ENCODE measurements around the gene TENM3. TPM values are rescaled to one million over a fixed set of nuclear protein-coding genes. Genes with fewer than 3 reads are reported as not detected.

The TENM3 gene
- polyA plus RNA-seq, 1 experiment: 54.9 TPM

DNA sequence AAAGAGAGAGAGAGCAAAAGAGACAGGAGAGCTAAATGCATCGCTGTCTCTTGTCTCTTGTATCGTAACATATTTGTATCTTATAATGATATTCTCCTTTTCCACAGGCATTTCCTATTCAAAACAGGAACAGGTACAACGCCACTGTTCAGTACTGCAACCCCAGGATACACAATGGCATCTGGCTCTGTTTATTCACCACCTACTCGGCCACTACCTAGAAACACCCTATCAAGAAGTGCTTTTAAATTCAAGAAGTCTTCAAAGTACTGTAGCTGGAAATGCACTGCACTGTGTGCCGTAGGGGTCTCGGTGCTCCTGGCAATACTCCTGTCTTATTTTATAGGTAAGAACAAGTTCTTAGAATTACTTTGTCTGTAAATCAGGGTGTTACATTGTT, 385.3 kb downstream of the TENM3 start:
- Histone ChIP-seq H3K4me3 (ENCODE audit: low read depth, low read length) (no peak overlapping the region), H3K27ac (ENCODE audit: low read depth, low read length) (no peak overlapping the region), H3K9me3 (ENCODE audit: control insufficient read depth, insufficient read depth, low read length) (no peaks in the 10 kb centered on the region), H3K27me3 (ENCODE audit: control insufficient read depth, insufficient read depth, low read length) (no peaks in the 10 kb centered on the region)
- ChIA-PET POLR2A (no interaction called here), CTCF (no interaction called here)
- TF ChIP-seq, protein P1, sequence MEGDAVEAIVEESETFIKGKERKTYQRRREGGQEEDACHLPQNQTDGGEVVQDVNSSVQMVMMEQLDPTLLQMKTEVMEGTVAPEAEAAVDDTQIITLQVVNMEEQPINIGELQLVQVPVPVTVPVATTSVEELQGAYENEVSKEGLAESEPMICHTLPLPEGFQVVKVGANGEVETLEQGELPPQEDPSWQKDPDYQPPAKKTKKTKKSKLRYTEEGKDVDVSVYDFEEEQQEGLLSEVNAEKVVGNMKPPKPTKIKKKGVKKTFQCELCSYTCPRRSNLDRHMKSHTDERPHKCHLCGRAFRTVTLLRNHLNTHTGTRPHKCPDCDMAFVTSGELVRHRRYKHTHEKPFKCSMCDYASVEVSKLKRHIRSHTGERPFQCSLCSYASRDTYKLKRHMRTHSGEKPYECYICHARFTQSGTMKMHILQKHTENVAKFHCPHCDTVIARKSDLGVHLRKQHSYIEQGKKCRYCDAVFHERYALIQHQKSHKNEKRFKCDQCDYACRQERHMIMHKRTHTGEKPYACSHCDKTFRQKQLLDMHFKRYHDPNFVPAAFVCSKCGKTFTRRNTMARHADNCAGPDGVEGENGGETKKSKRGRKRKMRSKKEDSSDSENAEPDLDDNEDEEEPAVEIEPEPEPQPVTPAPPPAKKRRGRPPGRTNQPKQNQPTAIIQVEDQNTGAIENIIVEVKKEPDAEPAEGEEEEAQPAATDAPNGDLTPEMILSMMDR (IDR thresholded peaks at IDR 0.05; ENCODE audit: low read depth, low read length): no peak
- DNase-seq (ENCODE audit: low read depth, low spot score): no peak

GRCh38 chr4:182629096-182629495, 385.9 kb downstream of the TENM3 start:
- CTCF ChIA-PET: no interaction called here
- DNase-seq (ENCODE audit: low read depth, low spot score): no peak
- POLR2A ChIA-PET: no interaction called here
- Histone ChIP-seq H3K9me3 (ENCODE audit: control insufficient read depth, insufficient read depth, low read length) (no peaks in the 10 kb centered on the region), H3K4me3 (ENCODE audit: low read depth, low read length) (no peak overlapping the region), H3K27ac (ENCODE audit: low read depth, low read length) (no peak overlapping the region), H3K27me3 (ENCODE audit: control insufficient read depth, insufficient read depth, low read length) (no peaks in the 10 kb centered on the region)
- TF ChIP-seq, protein P1 (IDR thresholded peaks at IDR 0.05; ENCODE audit: low read depth, low read length): no peak

DNA sequence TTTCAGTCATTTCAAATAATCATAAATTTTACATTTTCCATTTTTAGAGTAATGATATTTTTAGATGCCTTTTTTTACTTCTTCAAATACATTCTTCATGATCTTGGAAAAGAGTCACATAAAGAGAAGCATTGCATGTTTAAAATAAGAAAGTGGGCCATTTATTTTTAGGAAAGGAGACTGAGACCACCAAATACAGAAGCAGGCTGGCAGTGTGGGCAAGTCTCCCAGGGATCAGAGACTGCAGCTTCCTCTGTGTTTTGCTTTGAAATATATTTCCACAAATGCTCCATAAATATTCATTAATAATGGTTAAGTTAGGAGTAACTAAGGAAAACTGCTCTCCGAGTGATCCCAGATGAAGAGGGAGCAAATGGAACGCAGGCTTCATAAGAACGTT, 397.3 kb downstream of the TENM3 start:
- Histone ChIP-seq H3K4me3 (ENCODE audit: low read depth, low read length) (no peak overlapping the region), H3K9me3 (ENCODE audit: control insufficient read depth, insufficient read depth, low read length) (peaks cover 2% of the 10 kb centered on the region; the same call in 1 of the 2 replicates), H3K27ac (ENCODE audit: low read depth, low read length) (no peak overlapping the region), H3K27me3 (ENCODE audit: control insufficient read depth, insufficient read depth, low read length) (no peaks in the 10 kb centered on the region)
- TF ChIP-seq, protein P1 (IDR thresholded peaks at IDR 0.05; ENCODE audit: low read depth, low read length): no peak
- CTCF ChIA-PET: no interaction called here
- POLR2A ChIA-PET: no interaction called here
- no peak for DNase-seq (ENCODE audit: low read depth, low spot score)

- ChIA-PET CTCF (no interaction called here), POLR2A (no interaction called here)
- no peak for DNase-seq (ENCODE audit: low read depth, low spot score)
- Histone ChIP-seq H3K27me3 (ENCODE audit: control insufficient read depth, insufficient read depth, low read length) (no peaks in the 10 kb centered on the region), H3K9me3 (ENCODE audit: control insufficient read depth, insufficient read depth, low read length) (peaks cover 3% of the 10 kb centered on the region; the same call in 1 of the 2 replicates), H3K4me3 (ENCODE audit: low read depth, low read length) (no peak overlapping the region), H3K27ac (ENCODE audit: low read depth, low read length) (no peak overlapping the region)
- TF ChIP-seq, protein P1 (IDR thresholded peaks at IDR 0.05; ENCODE audit: low read depth, low read length): no peak
Observed at GRCh38 chr4:182640932-182641331, 397.7 kb downstream of the TENM3 start.

- CTCF ChIA-PET: interaction anchor here (0.5 to 1.4 kb wide), 3 partner anchors 10 to 607 kb away, joined by 3 to 5 read pairs (median 3); no protein-coding TSS in a partner anchor
Observed at GRCh38 chr4:182642831-182643230, 399.6 kb downstream of the TENM3 start.

More at GRCh38 chr4:182642831-182643230, 399.6 kb downstream of the TENM3 start:
- DNase-seq (ENCODE audit: low read depth, low spot score): no peak
- TF ChIP-seq, protein P1 (IDR thresholded peaks at IDR 0.05; ENCODE audit: low read depth, low read length): peak; percentile 51
- Histone ChIP-seq H3K4me3 (ENCODE audit: low read depth, low read length) (no peak overlapping the region), H3K9me3 (ENCODE audit: control insufficient read depth, insufficient read depth, low read length) (peaks cover 3% of the 10 kb centered on the region; the same call in 1 of the 2 replicates), H3K27me3 (ENCODE audit: control insufficient read depth, insufficient read depth, low read length) (no peaks in the 10 kb centered on the region), H3K27ac (ENCODE audit: low read depth, low read length) (no peak overlapping the region)
- POLR2A ChIA-PET: no interaction called here
